ENCODE measurements around the gene UBE2L5.

Gene UBE2L5

DNA sequence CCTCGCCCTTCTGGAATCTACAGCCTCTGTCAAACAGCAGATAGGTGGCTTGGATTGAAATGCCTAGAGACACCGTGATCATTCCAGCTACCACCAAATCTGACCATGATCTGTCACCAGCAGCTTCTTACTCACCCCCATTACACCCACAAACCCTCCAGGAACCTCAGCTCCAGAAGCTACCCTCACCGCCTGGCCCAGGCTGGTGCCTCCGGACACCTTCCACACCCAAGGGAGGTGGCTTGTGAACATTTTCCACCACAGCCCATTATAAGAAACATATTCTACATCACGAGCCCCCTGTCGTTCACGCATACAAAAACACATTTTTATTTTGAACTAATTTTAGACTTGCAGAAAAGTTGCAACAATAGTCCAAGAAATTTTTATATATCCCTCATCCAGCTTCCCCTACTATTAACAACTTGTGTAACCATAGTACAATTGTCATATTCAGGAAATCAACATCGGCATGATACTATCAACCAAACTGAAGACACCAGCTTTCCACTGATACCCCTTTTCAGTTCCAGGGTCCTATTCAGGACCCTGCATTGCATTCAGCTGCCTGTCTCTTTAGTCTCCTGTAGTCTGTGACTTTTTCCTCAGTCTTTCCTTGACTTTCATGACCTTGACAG lies 15.4 kb upstream of the UBE2L5 start:
- DNase-seq: no peak

DNA sequence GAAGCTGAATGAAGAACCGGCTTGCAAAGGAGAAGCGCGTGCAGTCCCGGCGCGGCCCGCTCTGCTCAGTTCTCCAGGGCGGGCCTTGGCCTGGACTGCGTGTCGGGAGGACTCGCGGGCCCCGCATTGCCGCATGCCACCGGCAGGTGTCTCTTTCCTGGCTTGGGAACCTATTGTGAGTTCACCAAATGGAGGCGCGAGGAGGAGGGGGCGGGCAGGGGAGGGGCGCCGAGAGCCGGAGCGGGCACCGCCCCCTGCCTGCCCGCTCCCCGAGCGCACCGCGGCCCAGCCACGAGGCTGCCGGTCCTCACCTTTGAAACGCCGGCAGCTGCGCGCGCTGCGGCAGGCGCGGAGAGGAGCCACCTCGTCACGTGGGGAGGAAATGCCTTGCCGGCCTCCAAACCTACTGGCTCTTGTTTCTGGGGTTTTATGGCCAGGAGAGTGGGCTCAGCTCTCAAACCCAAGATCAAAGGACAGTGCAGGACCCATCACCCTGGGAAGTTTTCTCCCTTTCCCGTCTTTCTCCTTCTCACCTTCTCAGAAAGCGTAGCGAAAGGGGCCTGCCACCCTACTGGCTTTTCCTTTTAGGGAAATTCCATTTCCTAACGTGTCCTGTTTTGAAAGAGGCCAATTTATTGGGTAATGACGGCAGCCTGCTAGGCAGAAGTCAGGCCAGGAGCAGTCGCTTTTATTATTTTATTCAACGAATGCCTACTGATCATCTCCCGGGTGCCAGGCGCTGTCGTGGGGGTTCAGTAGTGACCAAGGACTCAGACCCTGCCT lies 13.8 kb upstream of the UBE2L5 start:
- DNase-seq: no peak

DNA sequence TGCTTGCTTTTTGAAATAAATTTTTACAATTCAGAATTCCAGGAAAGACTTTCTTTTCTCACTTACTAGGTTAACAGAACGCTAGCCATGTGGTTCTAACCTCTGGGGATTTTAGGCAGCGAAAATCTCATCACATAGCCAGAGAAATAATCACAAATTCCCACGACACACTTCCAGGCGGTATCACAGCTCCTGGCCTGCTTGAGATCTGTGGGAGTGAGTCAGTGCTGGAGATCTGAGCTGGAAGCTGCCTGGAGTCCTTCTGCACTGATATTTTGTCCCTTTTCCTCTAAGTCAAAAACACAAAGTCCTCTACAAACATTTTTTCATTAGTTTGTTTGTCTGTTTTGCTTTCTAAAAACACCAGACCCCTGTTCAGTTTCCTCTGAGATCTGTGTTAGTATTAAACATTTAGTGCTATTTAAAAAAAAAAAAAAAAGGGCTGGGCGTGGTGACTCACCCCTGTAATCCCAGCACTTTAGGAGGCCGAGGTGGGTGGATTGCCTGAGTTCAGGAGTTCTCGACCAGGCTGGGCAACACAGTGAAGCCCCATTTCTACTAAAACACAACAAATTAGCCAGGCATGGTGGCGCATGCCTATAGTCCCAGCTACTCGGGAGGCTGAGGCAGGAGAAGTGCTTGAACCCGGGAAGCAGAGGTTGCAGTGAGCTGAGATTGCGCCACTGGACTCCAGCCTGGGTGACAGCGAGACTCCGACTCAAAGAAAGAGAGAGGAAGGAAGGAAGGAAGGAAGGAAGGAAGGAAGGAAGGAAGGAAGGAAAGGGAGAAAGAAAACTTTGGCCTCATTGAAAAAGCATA lies 12.2 kb upstream of the UBE2L5 start:
- no peak for DNase-seq

DNA sequence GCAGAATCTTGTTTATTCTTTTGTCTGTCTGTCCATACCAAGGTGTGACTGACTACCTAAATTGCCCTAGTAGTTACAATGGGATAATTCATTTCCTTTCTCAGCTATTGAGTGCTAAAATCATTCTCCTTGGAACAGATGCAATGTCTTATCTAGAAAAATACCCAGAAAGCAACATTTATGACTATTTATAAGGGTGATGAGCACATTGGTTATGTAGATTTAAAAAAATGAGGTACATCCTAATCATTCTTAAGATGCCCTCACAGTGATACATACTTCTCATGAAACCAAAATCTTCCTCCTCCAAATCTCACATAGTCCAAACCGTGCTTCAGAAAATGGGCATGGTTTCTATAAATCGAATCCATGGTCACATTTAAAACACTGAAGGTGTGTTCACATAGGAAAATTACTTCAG lies 11.6 kb upstream of the UBE2L5 start:
- no peak for DNase-seq

DNA sequence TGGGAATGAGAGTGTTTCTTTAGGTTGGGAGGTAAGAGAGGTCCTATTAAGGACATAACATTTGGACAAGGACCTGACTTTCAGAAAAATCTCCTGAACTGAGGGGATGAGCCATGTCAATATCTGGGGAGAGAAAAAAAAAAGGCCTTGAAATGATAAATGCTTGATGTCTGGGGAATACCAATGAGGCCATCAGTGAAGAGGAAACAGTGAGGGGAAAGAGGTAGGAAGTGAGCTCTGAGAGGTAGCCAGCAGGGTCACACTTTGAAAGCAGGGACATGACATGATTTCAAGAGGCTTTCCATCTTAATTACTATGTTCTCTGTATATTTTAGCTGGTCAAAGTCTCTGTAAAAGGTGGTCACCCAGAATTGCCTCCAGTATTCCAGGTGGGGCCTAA lies 9.9 kb upstream of the UBE2L5 start:
- no peak for DNase-seq

DNA sequence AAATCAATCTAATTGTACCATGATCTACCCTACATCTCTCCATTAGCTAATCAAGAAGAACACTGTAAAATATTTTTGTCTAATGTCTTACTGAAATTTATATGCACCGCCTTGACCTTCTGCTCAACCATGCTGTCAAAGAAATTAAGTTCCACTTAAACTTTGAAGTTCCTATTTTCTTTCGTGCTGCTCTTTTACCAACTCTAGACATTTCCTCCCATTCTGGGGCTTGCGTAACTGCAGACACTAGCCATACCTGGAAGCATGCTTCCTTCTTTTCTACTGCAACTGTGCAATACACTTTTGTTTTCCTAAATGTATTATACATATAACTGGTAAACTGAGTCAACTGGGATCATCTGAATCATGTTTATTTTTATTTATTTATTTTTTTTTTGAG lies 8.5 kb upstream of the UBE2L5 start:
- no peak for DNase-seq

DNA sequence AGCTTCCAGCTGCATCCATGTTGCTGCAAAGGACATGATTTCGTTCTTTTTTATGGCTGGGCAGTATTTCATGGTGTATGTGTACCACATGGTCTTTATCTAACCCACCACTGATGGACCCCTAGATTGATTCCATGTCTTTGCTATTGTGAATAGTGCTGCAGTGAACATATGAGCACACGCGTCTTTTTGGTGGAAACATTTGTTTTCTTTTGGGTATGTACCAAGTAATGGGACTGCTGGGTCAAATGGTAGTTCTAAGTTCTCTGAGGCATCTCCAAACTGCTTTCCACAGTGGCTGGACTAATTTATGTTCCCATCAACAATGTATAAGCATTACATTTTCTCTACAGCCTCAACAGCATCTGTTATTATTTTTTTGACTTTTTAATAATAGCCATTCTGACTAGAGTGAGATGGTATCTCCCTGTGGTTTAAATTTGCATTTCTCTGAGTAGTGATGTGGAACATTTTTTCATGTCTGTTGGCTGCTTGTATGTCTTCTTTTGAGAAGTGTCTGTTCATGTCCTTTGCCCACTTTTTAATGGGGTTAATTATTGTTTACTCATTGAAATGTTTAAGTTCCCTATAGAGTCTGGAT lies 6.8 kb upstream of the UBE2L5 start:
- DNase-seq: no peak

DNA sequence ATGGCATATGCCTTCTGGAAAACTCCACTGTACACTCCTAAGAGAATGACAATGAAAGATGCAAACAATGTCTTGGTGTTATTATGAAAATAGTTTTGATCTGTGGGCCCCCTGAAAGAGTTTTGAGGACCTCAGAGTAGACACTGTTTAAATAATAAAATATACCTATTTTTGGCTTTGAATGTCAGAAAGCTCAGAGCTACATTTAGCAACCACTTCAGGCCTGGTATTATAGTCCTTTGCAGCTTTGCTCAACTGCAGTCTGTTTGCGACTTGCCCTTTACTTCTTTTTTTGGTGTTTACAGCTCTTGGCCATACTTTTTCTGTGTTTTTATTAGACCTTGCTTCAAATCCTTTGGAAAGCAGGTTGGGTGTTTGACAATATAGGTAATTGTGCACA lies 5.8 kb upstream of the UBE2L5 start:
- DNase-seq: no peak

DNA sequence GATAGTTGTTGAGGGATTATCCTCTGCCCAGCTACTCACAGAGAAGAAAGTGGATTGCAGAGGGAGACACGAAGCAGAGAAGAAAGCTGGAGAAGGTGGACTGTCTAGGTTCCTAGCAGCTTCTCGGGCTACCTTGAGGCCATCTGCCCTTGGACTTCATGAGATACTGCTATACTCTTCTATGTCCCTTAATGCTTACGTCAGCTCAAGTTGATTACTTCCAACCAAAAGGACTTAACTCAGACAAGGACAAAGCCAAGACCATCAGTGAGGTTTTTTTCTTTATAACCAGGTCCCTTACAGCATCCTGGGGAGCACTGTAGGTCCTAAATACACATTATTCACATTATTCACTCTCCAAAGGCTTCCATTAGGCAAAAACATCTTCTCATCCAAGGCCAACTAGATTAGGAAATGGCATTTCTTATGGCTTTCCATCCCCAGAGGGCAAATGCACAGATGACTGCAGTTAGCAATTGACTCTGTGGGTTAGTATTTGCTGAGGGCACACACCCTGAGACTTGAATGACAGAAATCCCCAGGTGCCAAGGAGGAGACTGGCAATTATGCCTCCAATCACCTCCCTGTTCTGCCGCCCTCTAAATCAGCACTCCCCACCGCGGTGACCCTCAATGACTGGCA lies 4.1 kb upstream of the UBE2L5 start:
- DNase-seq: no peak

DNA sequence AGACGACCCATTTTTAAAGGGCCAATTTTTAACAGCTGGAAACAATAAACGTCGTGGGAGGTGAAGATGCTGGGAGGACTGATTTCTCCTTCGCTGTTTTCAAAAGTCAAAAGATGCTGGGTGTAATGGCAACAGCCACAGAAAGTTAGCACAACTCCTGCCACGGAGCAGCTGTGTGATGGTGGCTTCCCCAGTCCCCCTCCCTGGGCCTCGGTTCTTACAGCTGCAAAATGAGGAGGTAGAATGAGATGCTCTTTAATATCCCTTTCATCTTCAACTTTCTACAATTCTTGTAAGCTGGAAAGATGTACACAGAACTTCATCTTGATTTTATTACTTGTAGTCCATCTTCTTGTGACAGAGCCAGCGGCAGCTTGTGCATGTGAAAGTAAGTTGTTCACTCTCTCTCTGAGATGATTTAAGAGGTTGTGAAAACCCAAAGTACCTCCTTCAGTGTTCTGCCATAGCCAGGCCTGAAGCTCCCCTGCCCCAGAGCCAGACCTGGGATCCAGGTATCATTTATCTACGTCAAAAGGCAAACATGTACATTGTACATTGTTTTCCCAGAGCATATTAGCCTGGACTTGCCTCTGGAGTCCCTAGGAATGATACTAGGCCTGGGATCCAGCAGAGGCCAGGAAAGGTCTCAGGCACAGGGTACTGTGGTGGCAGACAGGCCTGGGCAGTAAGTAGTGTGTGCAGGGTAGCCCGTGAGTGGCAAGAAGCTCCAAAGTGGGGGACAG lies 3.4 kb upstream of the UBE2L5 start:
- DNase-seq: no peak

DNA sequence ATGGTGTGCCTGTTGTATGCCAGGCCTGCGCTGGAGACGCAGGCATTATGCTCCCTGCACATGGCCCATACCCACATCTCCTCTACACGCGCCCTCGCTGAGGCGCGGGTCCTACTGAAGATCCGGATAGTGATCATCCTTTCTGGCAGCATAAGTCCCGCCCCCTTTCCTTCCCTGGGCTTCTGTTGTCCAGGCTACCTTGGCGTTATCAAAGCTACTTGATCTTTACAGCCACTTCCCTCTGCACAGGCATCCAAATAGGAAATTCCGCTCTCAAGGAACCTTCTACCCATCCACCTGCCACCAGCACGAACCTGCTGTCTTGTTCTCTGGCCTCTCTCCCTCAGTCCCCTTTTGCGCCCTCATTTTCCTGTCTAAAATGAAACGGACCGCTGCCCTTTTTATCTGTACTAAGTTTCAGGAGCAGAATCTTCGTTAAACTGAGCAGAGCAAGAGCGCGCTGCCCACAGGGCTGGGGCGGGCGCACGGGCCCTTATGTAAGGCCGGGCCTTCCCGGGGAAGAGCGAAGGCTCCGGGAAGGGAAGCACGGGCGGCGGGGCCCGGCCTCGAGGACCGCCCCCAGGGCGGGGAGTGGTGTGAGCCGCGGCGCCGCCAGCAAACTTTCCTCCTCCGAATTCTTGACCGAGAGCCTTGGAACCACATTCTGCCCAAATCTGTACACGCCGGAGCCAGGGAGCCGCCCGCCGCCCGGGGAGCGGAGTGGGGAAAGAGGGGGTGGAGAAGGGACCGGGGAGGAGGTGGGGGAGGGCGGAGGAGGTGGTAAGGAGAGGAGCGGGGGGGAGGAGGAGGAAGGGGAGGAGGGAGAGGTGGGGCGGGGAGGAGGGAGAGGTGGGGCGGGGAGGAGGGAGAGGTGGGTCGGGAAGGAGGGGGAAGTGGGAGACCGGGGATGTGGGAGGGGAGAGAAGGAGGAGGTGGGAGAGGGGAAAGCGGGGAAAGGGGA lies 920 bp upstream of the UBE2L5 start:
- no peak for DNase-seq

DNA sequence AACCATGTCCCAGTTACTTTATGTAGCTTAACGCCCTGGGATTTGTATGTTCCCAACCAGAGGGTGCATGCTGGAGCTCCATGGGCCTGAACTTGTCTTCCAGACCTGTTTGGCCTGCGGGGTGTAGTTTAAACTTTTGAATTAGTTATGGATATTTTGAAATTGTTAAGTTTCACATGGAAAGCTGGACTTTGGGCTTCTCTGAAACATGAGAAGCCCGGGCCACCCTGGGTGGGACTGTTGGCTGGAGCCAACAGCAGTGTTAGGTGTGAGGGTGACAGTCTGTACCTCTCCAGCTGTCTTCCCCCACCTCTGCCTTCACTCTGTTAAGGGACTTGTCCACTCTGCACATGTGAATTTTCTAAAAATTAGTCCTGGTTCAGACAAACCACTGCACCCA lies 1.6 kb downstream of the UBE2L5 start:
- no peak for DNase-seq

DNA sequence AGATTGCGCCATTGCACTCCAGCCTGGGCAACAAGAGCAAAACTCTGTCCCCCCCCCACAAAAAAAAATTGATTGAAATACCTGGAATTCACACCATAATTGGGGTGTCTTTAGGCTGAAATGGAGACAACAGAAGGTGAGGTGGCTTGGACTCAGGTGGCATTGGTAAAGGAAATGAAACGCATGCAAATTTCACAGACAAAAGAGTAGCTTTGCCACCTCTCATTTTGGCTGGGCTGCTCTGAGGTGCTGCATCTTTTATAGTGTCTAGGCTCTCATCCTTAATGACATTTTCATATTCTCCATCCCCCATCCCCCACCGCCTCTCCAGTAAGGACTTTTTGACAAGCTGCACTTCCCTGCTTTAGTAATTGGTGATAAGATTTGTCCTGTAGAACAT lies 6.9 kb downstream of the UBE2L5 start:
- no peak for DNase-seq

DNA sequence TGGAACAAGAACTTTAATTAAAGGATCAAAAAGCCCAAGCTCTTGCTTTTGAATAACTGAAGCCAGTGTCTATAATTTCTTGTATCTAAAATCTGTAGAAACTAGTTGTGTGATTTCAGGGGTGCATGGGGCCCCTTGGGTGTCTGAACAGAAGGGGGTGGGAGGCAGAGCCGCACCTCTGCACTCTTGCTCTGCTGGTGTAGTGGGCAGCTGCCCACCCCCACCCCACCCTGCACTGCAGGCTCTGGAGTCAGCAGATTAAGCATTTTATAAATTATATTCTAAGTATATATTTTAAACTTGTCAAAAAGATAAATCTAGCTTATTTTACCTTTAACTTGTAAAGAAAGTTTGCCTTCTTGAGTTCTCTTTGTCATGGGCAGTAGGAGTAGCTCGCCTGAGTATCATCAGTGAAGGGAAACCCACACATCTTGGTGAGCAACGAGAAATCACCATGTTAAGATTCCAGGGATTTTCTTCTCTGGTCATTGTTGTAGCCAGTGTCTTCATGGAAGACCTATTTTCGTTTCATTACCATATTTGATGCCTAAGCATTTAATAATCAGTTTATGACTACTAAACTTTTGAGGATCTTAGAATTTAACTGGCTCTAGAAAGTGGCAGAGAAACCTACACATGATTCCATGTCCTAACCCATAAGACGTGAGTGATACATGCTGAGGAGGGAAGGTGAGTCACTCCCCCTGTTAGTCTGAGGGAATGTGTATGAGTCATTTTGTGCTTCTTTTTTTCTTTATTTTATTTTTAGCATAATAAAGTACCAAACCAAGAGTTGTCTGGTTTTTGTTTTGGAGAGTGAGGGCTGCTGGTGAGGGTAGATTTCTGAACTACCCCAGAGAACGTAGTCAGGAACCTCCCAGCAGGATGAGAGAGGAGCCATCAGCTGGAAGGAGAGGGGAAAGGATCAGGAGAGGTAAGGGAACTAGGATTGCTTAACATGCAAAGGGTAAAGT lies 7.7 kb downstream of the UBE2L5 start:
- DNase-seq: no peak

DNA sequence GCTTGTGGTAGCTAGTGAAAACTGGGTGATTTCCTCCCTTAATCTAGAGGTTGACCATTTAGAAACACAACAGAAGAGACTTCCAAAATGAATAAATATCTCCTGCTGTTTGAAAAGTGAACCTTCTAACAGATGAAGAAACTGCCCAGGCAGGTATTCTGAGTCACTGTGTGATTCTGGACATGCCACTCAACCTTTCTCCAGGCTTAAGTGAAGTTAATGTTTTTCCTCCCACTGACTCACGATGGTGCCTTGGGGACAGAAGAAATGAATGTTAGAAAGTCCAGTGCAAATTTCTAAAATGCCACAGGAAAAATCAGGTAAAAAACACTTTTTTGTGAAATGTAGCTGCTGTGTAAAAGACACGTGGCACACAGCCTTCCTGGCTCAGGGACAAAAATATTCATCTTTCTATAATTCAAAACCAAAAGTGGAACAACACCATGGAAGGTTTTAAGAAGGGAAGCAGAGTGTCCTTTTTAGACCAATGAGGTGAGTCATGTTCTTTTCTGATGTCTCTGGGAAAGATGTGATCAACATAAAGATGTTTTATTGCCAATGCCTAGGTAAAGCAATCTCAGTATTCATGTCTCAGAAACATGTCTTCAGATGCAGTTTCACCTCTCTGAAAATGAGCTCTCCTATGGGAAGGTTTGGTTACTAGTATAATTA lies 9.1 kb downstream of the UBE2L5 start:
- no peak for DNase-seq

DNA sequence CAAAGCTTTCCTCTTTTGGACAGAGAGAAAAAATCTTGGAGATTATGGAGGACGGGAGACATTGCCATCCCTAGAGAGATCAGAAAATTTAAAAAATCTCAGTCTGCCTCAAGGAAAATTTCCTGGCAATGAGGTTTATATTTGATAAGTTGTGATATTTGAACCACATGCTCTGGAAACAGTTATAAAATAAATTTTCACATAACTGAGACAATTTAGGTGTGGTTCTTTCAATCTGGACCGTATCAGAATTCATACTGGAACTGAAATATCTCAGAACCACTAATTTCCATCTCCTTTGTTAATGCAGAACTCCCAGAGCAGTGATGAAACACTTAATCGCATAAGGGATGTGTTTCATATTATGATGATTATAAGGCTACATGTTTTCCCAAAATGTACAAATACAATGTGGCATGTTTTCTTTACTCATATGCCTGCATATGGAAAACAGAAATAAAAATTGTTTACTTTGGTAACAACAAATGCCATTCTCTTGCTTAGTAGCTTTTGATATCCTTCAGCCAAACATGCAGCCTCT lies 13.7 kb downstream of the UBE2L5 start:
- no peak for DNase-seq

DNA sequence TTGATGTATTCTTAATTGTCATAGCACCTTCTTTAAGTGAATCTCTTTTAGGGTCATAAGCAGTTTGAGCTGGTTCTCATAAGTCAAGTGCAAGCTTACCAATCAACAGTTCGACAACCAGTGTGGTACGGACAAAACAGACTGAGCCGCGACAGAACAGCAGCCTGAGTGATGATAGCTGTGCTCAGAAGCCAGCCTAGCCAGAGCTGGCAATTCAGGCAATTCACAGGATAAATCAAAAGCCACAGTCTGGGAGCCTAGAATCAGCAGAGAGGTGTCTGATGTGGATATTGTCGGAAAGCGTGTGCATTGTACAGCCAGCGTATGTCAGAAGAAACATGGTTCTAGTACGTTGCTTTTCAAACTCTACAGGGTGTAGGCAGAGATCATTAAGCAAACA lies 14.9 kb downstream of the UBE2L5 start:
- DNase-seq: no peak

DNA sequence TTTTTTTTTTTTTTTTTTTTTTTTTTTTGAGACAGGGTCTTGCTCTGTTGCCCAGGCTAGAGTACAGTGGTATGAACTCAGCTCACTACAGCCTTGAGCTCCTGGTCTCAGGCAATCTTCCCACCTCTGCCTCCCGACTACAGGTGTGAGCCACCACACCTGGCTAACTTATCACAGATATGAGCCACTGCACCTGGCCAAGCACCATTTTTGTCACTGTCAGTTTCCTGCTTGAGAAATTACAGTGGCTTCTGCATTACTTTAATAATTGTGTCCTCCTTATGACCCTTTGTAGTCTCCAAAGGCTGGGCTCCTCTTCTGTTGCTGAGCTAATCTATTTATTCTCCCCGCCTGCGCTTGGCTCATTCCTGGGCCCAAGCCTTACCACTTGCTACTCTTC lies 16.0 kb downstream of the UBE2L5 start:
- DNase-seq: no peak

Measured in NCI-H1417 treated with DMSO at 0.1 percent for 48 hours (cell line).